GM23248 (cell line): ENCODE results near the gene AADAC. TPM values are rescaled to one million over a fixed set of nuclear protein-coding genes. Genes with fewer than 3 reads are reported as not detected.
"Not testable (repeated sequence)": the region's sequence is repeated elsewhere in the genome, so short reads cannot be mapped to it uniquely, and the experiment has no call there.

Experiments used
- DNase-seq: peaks from one replicate; pipeline ENCODE4 v3.0.0-alpha.2; 2015
- H2AFZ ChIP-seq: fragments of 200-600 bp; sonication (generic); 2 replicates; pipeline ENCODE4 v1.6.1; 2016; ENCODE audit warnings: antibody characterized with exemption
- H3F3A ChIP-seq: fragments of 200-600 bp; sonication (generic); 2 replicates; pipeline ENCODE4 v1.6.1; 2016; ENCODE audit warnings: mild to moderate bottlenecking, antibody characterized with exemption, mixed run types; ENCODE audit not compliant: insufficient read depth
- H3K27ac ChIP-seq: fragments of 200-600 bp; sonication (generic); 2 replicates; pipeline ENCODE4 v1.5.1; 2016; ENCODE audit warnings: mild to moderate bottlenecking
- H3K27me3 ChIP-seq: fragments of 200-600 bp; sonication (generic); replicated peaks from 2 replicates; pipeline ENCODE4 v1.6.1; 2016; ENCODE audit warnings: mild to moderate bottlenecking; ENCODE audit not compliant: insufficient read depth
- H3K36me3 ChIP-seq: fragments of 200-600 bp; sonication (generic); 2 replicates; pipeline ENCODE4 v1.6.1; 2016; ENCODE audit warnings: low read depth, mild to moderate bottlenecking
- H3K4me1 ChIP-seq: fragments of 200-600 bp; sonication (generic); 2 replicates; pipeline ENCODE4 v1.6.1; 2016; ENCODE audit warnings: mild to moderate bottlenecking; ENCODE audit not compliant: insufficient read depth
- H3K4me2 ChIP-seq: fragments of 200-600 bp; sonication (generic); one replicate; pipeline ENCODE4 v1.6.1; 2016; ENCODE audit warnings: mild to moderate bottlenecking; ENCODE audit not compliant: unreplicated experiment
- H3K4me3 ChIP-seq: fragments of 200-600 bp; sonication (generic); 2 replicates; pipeline ENCODE4 v1.5.1; 2016; ENCODE audit warnings: mild to moderate bottlenecking
- H3K79me2 ChIP-seq: fragments of 200-600 bp; sonication (generic); 2 replicates; pipeline ENCODE4 v1.6.1; 2016; ENCODE audit warnings: mild to moderate bottlenecking; ENCODE audit not compliant: insufficient read depth
- H3K9ac ChIP-seq: fragments of 200-600 bp; sonication (generic); 2 replicates; pipeline ENCODE4 v1.6.1; 2016; ENCODE audit warnings: mild to moderate bottlenecking
- H3K9me2 ChIP-seq: fragments of 200-600 bp; sonication (generic); 2 replicates; pipeline ENCODE4 v1.6.1; 2016; ENCODE audit warnings: mixed run types, mild to moderate bottlenecking, moderate library complexity; ENCODE audit not compliant: insufficient read depth
- H3K9me3 ChIP-seq: fragments of 200-600 bp; sonication (generic); one replicate; pipeline ENCODE4 v1.6.1; 2017; ENCODE audit warnings: low read depth
- H4K20me1 ChIP-seq: fragments of 200-600 bp; sonication (generic); 2 replicates; pipeline ENCODE4 v1.6.0; 2016; ENCODE audit not compliant: insufficient read depth
- EZH2 ChIP-seq: fragments of 200-600 bp; sonication (generic); IDR thresholded peaks from 2 replicates; pipeline ENCODE4 v1.6.1; 2018; ENCODE audit warnings: antibody characterized with exemption, mild to moderate bottlenecking; ENCODE audit not compliant: insufficient read depth, poor library complexity, severe bottlenecking
- EZH2phosphoT487 ChIP-seq: fragments of 200-600 bp; sonication (generic); IDR thresholded peaks from 2 replicates; pipeline ENCODE4 v1.6.1; 2018; ENCODE audit warnings: antibody characterized with exemption, moderate library complexity, mild to moderate bottlenecking, low read depth; ENCODE audit not compliant: insufficient read depth
- WGBS, 2 experiments: methylation state at CpG; one replicate each; pipeline ENCODE4 v1.1.6; 2015 to 2017; ENCODE audit warnings: low lambda C conversion rate in 2 of 2, low coverage in 1 of 2; ENCODE audit errors: missing lambda C conversion rate in 2 of 2; 5-methylcytosine and 5-hydroxymethylcytosine counted together
- in situ Hi-C: fragments of 300-500 bp; cut with MboI; formaldehyde crosslinking; loops from 2 replicates; pipeline ENCODE4 v1.15.0; 2020
- polyA plus RNA-seq: library from polyadenylated mRNA; unstranded; fragments of >200 nt; fragmentation: Nextera tagmentation; extraction: Ambion mirVana; gene quantifications from 2 replicates; pipeline ENCODE4 v1.2.1, GENCODE V29; 2016
- total RNA-seq: library from RNA; depleted of rRNA; stranded (reverse); fragments of >200 nt; shearing (Covaris generic); gene quantifications from 2 replicates; pipeline ENCODE4 v1.2.3, GENCODE V29; 2014

The AADAC gene
- total and polyA plus RNA-seq, 2 experiments from 2014 or later = not detected

DNA sequence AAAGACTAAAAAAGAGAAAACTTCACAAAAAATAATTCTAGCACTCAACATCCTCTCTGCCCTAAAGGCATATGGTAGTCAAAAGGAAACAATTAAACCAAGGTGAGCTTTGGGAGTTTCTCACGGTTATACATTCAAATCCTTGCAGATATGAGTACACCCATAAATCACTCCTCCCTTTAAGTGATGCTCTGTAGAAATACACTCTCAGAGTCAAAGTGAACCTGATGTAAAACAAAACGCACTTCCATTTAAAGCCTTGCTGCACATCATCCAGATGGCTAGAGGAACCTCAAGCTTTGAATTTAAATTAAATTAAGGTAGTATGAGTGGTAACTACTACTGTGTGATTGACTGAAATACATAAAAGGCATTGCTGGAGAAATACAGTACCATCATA, 36.0 kb upstream of the AADAC start:
- in situ Hi-C loops = no loop called here
- no peaks in the 10 kb centered on the region for H4K20me1 ChIP-seq
- 93 to 97% methylated on average over 2 of the region's 2 CpGs for WGBS, 2 experiments
- no peak overlapping the region for H3K9ac ChIP-seq
- no peaks in the 10 kb centered on the region for H3K79me2 ChIP-seq
- no peak overlapping the region for H3K4me3 ChIP-seq
- TF ChIP-seq EZH2 (no peak), EZH2phosphoT487 (no peak)
- H3K27ac ChIP-seq = no peak overlapping the region
- no peaks in the 10 kb centered on the region for H3F3A ChIP-seq
- no peaks in the 10 kb centered on the region for H3K27me3 ChIP-seq
- H2AFZ ChIP-seq = no peak overlapping the region
- H3K9me3 ChIP-seq = no peaks in the 10 kb centered on the region
- no peaks in the 10 kb centered on the region; the same call in 1 of the 2 replicates for H3K36me3 ChIP-seq
- no peaks in the 10 kb centered on the region for H3K4me1 ChIP-seq
- H3K9me2 ChIP-seq = no peaks in the 10 kb centered on the region
- H3K4me2 ChIP-seq = no peak overlapping the region
- no peak for DNase-seq

DNA sequence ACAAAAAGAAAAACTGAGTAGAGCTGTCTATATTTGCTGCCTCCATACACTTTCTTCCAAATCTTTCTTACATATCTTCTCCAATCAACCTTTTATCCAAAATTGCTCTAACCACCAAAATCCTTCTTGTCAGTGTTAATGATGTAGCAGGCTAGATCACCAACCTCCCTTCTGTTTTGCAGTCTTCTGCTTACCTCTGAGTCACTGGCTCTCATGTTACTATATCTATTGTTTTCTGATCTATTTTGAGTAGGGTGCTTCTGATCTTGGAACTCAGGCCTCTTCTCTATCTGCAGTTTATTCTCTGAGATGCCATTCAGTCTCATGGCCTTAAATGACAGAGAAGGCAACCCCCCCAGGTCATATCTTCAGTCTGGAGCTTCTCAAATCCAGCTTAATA, 26.3 kb upstream of the AADAC start:
- no peaks in the 10 kb centered on the region for H3F3A ChIP-seq
- no peaks in the 10 kb centered on the region for H3K9me3 ChIP-seq
- no peak overlapping the region for H3K9ac ChIP-seq
- no peaks in the 10 kb centered on the region for H4K20me1 ChIP-seq
- H3K4me3 ChIP-seq = no peak overlapping the region
- H3K27ac ChIP-seq = no peak overlapping the region
- TF ChIP-seq EZH2phosphoT487 (no peak), EZH2 (no peak)
- no peaks in the 10 kb centered on the region for H3K9me2 ChIP-seq
- H3K4me2 ChIP-seq = no peak overlapping the region
- no peaks in the 10 kb centered on the region for H3K27me3 ChIP-seq
- H2AFZ ChIP-seq = no peak overlapping the region
- H3K36me3 ChIP-seq = no peaks in the 10 kb centered on the region
- H3K79me2 ChIP-seq = no peaks in the 10 kb centered on the region
- H3K4me1 ChIP-seq = 0 out of 2 replicates have a peak, but pooled peaks cover 4% of the 10 kb centered on the region
- DNase-seq = peak; percentile 18
- in situ Hi-C loops = no loop called here

DNA sequence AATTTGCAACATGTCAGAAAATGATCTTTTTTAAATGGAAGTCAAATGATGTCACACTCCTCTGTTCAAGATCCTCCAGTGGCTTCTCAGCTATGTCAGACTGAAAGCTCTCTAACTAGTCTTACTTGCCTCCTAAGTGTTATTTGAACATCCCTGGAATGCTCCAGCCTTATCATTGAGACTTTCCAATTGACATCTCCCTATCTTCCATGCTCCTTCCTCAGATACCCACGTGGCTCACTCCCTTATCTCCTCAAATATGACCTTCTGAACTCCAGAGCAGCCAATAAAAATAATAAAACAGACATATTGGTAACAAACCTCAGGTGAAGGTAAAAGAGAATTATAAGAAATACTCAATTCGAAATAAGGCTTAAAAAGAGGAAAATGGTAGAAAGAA, 25.5 kb upstream of the AADAC start:
- Histone ChIP-seq H3K27ac (no peak overlapping the region), H3K36me3 (no peaks in the 10 kb centered on the region), H3K4me2 (no peak overlapping the region), H3K9me2 (no peaks in the 10 kb centered on the region), H3F3A (no peaks in the 10 kb centered on the region), H2AFZ (no peak overlapping the region), H3K4me3 (no peak overlapping the region), H3K9ac (no peak overlapping the region), H4K20me1 (no peaks in the 10 kb centered on the region), H3K4me1 (0 out of 2 replicates have a peak, but pooled peaks cover 4% of the 10 kb centered on the region), H3K27me3 (no peaks in the 10 kb centered on the region), H3K9me3 (no peaks in the 10 kb centered on the region), H3K79me2 (no peaks in the 10 kb centered on the region)
- in situ Hi-C loops = no loop called here
- DNase-seq = no peak
- TF ChIP-seq EZH2phosphoT487 = no peak
- TF ChIP-seq EZH2 = no peak
- 43 to 64% methylated on average over 2 of the region's 2 CpGs for WGBS, 2 experiments

DNA sequence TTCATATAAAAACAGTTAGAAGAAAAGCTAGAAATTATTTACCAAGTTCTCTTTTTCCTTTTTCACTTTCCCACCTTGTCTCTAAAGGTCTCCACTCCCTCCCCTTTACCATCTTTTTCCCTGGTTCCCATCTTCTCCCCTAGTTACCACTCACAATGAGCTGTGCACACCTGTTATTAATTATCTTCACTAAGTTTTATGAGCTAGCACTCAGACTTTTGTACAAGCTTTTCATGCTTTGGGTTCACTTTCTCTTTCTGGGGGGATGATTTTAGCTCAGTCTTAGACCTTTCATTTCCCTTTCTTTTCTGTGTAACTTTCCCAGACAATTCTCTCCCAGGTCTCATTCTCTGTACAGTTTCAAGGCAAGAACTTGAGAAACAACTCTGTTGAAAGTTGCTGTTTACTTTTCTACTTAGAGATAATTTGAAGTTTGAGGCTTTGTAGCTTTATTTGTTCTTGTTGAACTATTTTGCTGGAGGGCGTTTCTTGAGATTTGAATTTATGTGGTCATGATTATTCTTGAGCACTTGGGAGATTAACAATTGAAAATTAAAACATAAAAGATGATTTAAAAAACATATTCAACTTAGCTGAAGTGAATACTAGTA, 24.0 kb upstream of the AADAC start:
- 25 to 26% methylated on average over 1 of the region's 1 CpG for WGBS, 2 experiments
- no peaks in the 10 kb centered on the region for H3K9me3 ChIP-seq
- H2AFZ ChIP-seq = peak overlapping the region; percentile 31; the same call in 1 of the 2 replicates
- peaks cover 2% of the 10 kb centered on the region; the same call in 1 of the 2 replicates for H3F3A ChIP-seq
- peaks cover 5% of the 10 kb centered on the region; the same call in 1 of the 2 replicates for H3K4me1 ChIP-seq
- DNase-seq = peak; percentile 35
- no peak for TF ChIP-seq EZH2phosphoT487
- no peak for TF ChIP-seq EZH2
- H3K9ac ChIP-seq = no peak overlapping the region
- no peak overlapping the region for H3K4me2 ChIP-seq
- H3K27ac ChIP-seq = no peak overlapping the region
- H3K4me3 ChIP-seq = no peak overlapping the region
- H3K36me3 ChIP-seq = no peaks in the 10 kb centered on the region
- no peaks in the 10 kb centered on the region for H3K9me2 ChIP-seq
- in situ Hi-C loops = no loop called here
- H3K27me3 ChIP-seq = no peaks in the 10 kb centered on the region
- H3K79me2 ChIP-seq = no peaks in the 10 kb centered on the region
- H4K20me1 ChIP-seq = no peaks in the 10 kb centered on the region

GRCh38 chr3:151790763-151791162, 23.2 kb upstream of the AADAC start:
- in situ Hi-C loops = not testable (repeated sequence)
- 87 to 91% methylated on average over 2 of the region's 2 CpGs for WGBS, 2 experiments

More at GRCh38 chr3:151790763-151791162, 23.2 kb upstream of the AADAC start:
- peaks cover 12% of the 10 kb centered on the region; the same call in 1 of the 2 replicates for H3K4me1 ChIP-seq
- not testable (repeated sequence) for H3K4me2 ChIP-seq, H4K20me1 ChIP-seq, DNase-seq, H3K9me2 ChIP-seq, H3K27me3 ChIP-seq, H3K79me2 ChIP-seq, H3K4me3 ChIP-seq, H2AFZ ChIP-seq, H3K36me3 ChIP-seq, H3K27ac ChIP-seq, H3K9ac ChIP-seq, H3F3A ChIP-seq, H3K9me3 ChIP-seq
